GM13976 (cell line): ENCODE data around the gene STRA6.

Experiments used
- DNase-seq: peaks from one replicate; pipeline ENCODE4 v3.0.0; 2012; ENCODE audit warnings: low spot score
- in situ Hi-C: fragments of 300-500 bp; cut with MboI; formaldehyde crosslinking; loops from one replicate; pipeline ENCODE4 v1.12.0; 2022; ENCODE audit warnings: low sequenced_read_pairs, mixed read lengths, inconsistent platforms; ENCODE audit not compliant: unreplicated experiment
- TF ChIP-seq, protein P1 (sequence below): IDR thresholded peaks from 2 replicates; pipeline ENCODE4 v1.5.1; 2012; ENCODE audit warnings: borderline replicate concordance, mild to moderate bottlenecking; ENCODE audit not compliant: insufficient read depth; ENCODE audit errors: extremely low read depth, missing control alignments, control extremely low read depth

Gene STRA6, protein sequence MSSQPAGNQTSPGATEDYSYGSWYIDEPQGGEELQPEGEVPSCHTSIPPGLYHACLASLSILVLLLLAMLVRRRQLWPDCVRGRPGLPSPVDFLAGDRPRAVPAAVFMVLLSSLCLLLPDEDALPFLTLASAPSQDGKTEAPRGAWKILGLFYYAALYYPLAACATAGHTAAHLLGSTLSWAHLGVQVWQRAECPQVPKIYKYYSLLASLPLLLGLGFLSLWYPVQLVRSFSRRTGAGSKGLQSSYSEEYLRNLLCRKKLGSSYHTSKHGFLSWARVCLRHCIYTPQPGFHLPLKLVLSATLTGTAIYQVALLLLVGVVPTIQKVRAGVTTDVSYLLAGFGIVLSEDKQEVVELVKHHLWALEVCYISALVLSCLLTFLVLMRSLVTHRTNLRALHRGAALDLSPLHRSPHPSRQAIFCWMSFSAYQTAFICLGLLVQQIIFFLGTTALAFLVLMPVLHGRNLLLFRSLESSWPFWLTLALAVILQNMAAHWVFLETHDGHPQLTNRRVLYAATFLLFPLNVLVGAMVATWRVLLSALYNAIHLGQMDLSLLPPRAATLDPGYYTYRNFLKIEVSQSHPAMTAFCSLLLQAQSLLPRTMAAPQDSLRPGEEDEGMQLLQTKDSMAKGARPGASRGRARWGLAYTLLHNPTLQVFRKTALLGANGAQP

DNA sequence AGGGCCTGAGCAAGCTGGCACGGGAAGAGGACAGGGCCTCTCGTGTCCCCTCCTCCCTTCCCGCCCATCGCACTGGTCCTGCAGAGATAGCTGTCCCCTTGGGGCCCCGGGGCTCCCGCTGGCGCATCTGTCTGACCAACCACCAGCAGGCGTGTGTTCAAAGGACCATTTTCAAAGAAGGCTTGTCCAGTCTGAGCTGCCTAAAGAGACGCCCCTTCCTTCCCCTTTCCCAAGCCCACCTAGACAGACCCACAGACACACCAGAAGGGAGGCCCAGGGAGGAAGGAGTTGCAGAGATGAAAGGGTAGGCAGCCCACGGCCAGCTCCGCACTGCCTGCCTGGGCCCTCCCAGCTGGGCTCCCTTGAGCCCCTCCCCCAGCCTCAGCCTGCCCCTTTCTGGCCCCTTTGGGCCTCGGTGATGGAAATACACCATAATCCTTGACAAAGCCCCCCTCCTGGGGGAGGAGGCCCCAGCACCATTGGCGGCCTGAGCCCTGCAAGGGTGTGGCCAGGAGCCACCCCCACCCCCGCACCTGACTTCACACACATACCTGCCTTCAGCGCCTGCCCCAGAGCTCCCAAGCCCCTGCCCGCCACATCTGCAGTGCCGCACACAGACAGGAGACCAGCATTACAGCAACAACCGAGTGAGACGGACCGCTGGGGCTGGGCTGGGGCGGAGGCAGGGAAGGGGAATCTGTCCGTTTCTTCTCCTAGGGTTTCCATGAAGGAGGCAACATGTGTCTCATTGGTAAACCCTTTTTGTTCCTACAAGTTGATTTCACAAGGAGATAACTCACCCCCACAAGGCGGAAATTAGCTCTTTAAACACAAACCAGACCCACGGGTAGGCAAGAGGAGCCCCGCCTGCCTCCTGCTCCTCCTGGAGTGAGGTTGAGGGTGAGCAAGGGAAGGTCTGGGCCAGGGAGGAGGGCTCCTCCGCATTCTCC lies at the start of gene STRA6:
TSS of gene STRA6 (minus strand) at position 336 of the 950 bp plus-strand sequence. CDS start 520 bp downstream, outside the sequence.
- no peak for DNase-seq
- in situ Hi-C loops = no loop called here
- TF ChIP-seq, protein P1, sequence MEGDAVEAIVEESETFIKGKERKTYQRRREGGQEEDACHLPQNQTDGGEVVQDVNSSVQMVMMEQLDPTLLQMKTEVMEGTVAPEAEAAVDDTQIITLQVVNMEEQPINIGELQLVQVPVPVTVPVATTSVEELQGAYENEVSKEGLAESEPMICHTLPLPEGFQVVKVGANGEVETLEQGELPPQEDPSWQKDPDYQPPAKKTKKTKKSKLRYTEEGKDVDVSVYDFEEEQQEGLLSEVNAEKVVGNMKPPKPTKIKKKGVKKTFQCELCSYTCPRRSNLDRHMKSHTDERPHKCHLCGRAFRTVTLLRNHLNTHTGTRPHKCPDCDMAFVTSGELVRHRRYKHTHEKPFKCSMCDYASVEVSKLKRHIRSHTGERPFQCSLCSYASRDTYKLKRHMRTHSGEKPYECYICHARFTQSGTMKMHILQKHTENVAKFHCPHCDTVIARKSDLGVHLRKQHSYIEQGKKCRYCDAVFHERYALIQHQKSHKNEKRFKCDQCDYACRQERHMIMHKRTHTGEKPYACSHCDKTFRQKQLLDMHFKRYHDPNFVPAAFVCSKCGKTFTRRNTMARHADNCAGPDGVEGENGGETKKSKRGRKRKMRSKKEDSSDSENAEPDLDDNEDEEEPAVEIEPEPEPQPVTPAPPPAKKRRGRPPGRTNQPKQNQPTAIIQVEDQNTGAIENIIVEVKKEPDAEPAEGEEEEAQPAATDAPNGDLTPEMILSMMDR = no peak

DNA sequence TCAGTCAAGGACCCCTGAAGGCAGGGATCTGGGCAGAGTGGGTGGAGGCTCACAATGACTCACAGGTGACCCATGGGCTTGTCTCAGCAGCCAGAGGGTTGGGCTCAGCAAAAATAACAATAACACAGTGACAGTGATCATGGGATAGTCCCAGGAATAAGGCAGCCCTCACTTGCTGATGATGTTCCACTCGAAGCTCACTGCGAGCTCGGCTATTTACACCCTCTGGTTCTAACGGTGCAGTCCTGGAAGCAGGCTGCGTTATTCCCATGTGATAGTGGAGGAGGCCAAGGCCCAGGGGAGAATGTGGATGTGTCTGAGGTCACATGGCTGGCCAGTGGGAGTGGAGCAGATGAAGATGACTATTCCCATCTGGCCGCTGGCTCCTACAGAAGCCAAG lies 49.7 kb upstream of the STRA6 start:
- no peak for DNase-seq
- in situ Hi-C loops = no loop called here
- TF ChIP-seq, protein P1 = no peak

DNA sequence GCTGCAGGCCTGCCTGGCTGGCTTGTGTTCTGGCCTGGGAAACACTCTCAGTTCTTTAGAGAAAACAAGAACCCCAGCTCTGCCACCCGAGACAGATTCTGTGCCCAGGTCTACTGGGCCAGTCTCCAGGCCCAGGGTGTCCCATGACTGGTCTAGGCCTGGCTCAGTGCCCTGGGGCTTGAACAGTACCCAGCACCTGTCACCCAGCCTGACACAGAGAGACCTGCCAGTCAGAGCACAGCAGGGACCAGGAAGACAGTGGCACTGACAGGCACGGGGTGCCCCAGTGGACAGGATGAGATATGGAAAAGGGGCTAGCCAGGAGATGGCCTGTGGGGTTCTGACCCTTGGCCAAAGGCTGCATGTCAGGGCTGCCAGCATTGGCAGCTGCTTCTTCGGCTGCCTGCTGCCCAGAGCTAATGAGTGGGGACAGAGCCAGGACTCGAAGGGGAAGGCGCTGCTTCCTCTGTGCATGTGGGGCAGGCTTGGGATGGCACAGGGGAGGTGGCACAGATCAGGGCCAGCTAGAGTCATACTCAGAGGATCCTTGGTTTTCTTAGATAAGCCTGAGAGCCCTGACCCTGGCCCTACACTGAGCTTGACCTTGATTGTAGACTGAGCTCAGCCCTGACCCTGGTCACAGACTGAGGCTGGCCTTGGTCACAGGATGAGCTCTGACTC lies 48.7 kb upstream of the STRA6 start:
- TF ChIP-seq, protein P1 = no peak
- DNase-seq = no peak
- in situ Hi-C loops = no loop called here

DNA sequence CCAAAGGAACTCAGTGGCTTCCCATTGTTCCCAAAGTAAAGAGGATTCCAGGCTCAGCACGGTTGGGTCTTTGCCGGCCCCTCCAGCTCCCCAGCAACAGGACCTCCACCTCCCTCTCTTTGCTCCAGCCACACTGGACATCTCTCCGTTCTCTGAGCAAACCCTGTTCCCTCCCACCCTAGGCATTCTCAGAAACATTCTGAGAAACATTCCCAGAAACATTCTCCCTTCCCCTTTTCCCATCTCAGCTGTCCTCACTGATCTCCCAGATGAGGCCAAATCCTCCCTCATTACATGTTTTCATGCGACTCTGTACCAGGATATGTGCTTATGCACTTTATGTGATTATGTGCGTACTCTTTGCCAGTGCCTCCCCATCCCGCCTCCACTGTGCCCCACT lies 47.7 kb upstream of the STRA6 start:
- in situ Hi-C loops = no loop called here
- DNase-seq = no peak
- TF ChIP-seq, protein P1 = no peak

DNA sequence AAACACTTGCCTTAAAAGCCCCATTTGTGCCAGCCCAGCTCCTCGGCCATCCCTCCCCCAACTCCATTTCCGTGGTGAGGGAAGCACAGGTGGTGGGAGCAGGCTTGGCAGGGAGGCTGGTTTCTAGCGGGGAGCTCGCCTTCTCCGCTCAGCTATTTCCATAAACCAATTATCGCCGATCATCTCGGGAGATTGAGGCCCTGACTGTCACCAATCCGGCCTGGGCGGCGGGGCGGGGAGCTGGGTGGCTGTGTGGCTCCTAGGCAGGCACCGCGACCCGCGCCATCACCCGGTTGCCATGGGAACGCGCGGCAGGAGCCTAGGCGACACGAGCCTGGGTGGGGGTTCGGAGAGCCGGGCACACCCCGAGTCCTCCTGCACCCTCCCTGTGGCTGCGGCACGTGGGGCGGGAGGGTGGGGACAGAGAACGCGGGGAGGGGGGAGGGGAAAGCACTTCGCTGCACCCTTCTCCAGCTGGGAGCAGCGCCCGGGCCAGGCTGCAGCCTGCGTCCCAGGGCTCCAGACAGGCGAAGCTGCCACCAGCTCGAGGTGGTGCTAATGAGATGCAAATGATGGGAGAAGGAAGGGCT lies 42.9 kb upstream of the STRA6 start:
- TF ChIP-seq, protein P1 = no peak
- in situ Hi-C loops = no loop called here
- DNase-seq = no peak
